KMS-11 (cell line): ENCODE data around the gene GRID2.

Source experiments
- H2AFZ ChIP-seq: fragments of 200-600 bp; sonication (generic); 2 replicates; pipeline ENCODE4 v1.6.1; 2016; ENCODE audit warnings: antibody characterized with exemption, mixed run types, low read depth
- H3K27ac ChIP-seq: fragments of 200-600 bp; sonication (generic); 2 replicates; pipeline ENCODE4 v1.6.1; 2016; ENCODE audit warnings: mild to moderate bottlenecking, mixed run types
- H3K27me3 ChIP-seq: fragments of 200-600 bp; sonication (generic); 2 replicates; pipeline ENCODE4 v1.6.1; 2017; ENCODE audit warnings: mild to moderate bottlenecking, low read depth, mixed run types, moderate library complexity; ENCODE audit not compliant: insufficient read depth
- H3K36me3 ChIP-seq: fragments of 200-600 bp; sonication (generic); 2 replicates; pipeline ENCODE4 v1.6.1; 2017; ENCODE audit warnings: mild to moderate bottlenecking, mixed run types; ENCODE audit not compliant: insufficient read depth
- H3K4me1 ChIP-seq: fragments of 200-600 bp; sonication (generic); 2 replicates; pipeline ENCODE4 v1.6.1; 2016; ENCODE audit warnings: mild to moderate bottlenecking, low read depth, mixed run types; ENCODE audit not compliant: poor library complexity, severe bottlenecking
- H3K4me2 ChIP-seq: fragments of 200-600 bp; sonication (generic); 2 replicates; pipeline ENCODE4 v1.7.0; 2016; ENCODE audit warnings: mild to moderate bottlenecking, mixed run types
- H3K4me3 ChIP-seq: fragments of 200-600 bp; sonication (generic); IDR thresholded peaks from 2 replicates; pipeline ENCODE4 v1.6.1; 2017; ENCODE audit warnings: low read depth, low read length, mixed read lengths; ENCODE audit not compliant: insufficient read depth
- H3K79me2 ChIP-seq: fragments of 200-600 bp; sonication (generic); 2 replicates; pipeline ENCODE4 v1.6.1; 2016; ENCODE audit warnings: low read depth, mixed run types; ENCODE audit not compliant: insufficient read depth
- H3K9ac ChIP-seq: fragments of 200-600 bp; sonication (generic); 2 replicates; pipeline ENCODE4 v1.6.1; 2016; ENCODE audit warnings: mild to moderate bottlenecking, mixed run types
- H4K20me1 ChIP-seq: fragments of 200-600 bp; sonication (generic); 2 replicates; pipeline ENCODE4 v1.6.1; 2016; ENCODE audit warnings: mild to moderate bottlenecking, mixed run types; ENCODE audit not compliant: insufficient read depth
- TF ChIP-seq, protein P1 (sequence below): fragments of 200-600 bp; sonication (generic); conservative IDR thresholded peaks from 2 replicates; pipeline ENCODE4 v1.6.1; 2017; ENCODE audit warnings: low read depth, mild to moderate bottlenecking, antibody characterized with exemption, low read length, moderate library complexity, mixed read lengths

GRID2 gene

DNA sequence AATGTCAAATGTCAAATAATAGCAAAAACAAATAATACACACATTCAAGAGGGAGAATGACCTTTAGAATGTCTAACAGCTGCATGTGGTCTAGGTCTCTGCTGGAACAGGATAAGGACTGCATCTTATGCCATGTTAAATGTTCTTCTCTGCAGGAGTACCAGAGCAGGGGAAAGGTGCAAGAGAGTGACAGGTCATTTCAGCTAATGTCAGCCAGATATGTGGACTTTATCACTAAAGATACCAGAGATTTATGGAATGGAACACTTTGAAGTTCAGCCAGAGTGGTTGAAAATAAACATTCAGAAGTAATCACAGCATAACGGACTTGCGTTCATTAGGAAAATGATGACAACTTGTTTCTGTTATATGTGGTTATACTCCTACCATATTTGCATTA is 24.3 kb downstream of the GRID2 start:
- H3K79me2 ChIP-seq, result no peaks in the 10 kb centered on the region
- no peak overlapping the region for H3K4me3 ChIP-seq
- H4K20me1 ChIP-seq, result no peaks in the 10 kb centered on the region
- H3K27ac ChIP-seq, result no peak overlapping the region
- no peaks in the 10 kb centered on the region for H3K36me3 ChIP-seq
- H3K27me3 ChIP-seq, result no peaks in the 10 kb centered on the region
- no peak overlapping the region for H3K9ac ChIP-seq
- H3K4me2 ChIP-seq, result no peak overlapping the region
- no peaks in the 10 kb centered on the region for H3K4me1 ChIP-seq
- H2AFZ ChIP-seq, result no peak overlapping the region
- TF ChIP-seq, protein P1, sequence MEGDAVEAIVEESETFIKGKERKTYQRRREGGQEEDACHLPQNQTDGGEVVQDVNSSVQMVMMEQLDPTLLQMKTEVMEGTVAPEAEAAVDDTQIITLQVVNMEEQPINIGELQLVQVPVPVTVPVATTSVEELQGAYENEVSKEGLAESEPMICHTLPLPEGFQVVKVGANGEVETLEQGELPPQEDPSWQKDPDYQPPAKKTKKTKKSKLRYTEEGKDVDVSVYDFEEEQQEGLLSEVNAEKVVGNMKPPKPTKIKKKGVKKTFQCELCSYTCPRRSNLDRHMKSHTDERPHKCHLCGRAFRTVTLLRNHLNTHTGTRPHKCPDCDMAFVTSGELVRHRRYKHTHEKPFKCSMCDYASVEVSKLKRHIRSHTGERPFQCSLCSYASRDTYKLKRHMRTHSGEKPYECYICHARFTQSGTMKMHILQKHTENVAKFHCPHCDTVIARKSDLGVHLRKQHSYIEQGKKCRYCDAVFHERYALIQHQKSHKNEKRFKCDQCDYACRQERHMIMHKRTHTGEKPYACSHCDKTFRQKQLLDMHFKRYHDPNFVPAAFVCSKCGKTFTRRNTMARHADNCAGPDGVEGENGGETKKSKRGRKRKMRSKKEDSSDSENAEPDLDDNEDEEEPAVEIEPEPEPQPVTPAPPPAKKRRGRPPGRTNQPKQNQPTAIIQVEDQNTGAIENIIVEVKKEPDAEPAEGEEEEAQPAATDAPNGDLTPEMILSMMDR, result no peak

DNA sequence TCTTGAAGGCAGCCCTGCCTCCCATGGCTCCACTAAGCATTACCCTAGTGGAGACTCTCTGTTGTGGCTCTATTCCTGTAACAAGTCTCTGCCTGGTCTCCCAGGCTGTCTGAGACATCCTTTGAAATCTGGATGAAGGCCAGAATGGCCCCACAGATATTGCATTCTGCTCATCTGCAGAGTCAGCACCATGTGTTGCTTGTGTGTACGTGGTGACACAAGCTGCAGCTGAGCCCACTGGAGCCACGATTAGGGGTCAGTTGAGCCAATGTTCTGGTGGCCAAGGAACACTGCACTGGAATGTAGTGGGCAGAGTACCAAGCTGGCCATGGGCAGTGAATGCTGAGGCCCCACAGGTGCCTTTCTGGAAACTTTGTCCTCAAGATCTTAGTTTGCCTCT is 29.2 kb downstream of the GRID2 start:
- TF ChIP-seq, protein P1, result no peak
- Histone ChIP-seq H3K4me1 (no peaks in the 10 kb centered on the region), H3K36me3 (no peaks in the 10 kb centered on the region), H4K20me1 (no peaks in the 10 kb centered on the region), H3K4me2 (no peak overlapping the region), H3K79me2 (no peaks in the 10 kb centered on the region), H3K9ac (no peak overlapping the region), H2AFZ (no peak overlapping the region), H3K4me3 (no peak overlapping the region), H3K27ac (no peak overlapping the region), H3K27me3 (no peaks in the 10 kb centered on the region)

DNA sequence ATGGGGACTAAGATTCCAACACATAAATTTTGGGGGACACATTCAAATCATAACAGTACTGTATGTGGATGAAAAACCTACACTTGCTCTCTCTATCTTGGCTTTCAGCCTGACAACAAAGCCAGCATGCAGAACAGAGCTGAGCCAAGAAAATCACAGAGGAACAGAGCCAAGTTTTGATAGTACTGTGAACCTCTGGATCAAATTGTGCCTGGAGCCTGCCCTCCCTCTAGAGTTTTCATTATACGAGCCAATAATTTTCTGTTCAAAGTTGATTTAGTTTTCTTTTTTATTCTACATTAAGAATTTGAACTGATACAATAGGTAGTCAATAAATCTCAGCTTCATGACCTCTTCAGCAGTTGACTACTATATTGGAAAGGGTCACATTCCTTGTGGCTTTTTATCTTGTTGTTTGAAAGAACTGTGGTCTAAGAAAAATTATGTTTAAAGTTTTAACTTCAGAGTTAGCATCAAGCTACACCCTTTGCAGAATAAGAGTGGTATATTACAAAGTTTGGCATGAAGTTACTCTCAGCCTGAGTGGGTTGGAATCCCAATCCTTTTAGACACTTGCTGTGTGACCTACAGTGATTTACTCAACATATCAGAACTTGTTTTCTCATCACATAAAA is 31.1 kb downstream of the GRID2 start:
- no peaks in the 10 kb centered on the region for H3K36me3 ChIP-seq

DNA sequence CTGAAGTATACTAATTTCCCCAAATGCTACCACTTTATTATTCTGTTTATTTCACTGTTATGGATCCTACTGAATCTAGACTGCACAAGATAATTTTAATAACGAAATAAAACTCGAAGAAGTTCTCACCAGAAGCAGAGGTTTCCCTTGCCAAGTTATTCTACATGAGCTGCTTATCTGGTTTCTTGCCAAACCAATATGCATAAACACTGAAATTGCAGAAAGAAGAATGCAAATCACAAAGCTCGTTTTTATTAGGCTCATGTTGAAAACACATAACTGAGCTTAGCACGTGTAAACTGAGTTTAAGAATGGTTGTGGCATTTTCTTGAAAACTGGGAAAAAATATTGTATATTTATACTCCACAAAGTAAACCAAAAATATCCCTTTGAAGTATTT is 35.9 kb downstream of the GRID2 start:
- Histone ChIP-seq H3K27ac (no peak overlapping the region), H3K4me3 (no peak overlapping the region), H3K36me3 (no peaks in the 10 kb centered on the region), H3K4me1 (no peaks in the 10 kb centered on the region), H3K9ac (no peak overlapping the region), H4K20me1 (no peaks in the 10 kb centered on the region), H3K4me2 (no peak overlapping the region), H2AFZ (no peak overlapping the region), H3K79me2 (no peaks in the 10 kb centered on the region), H3K27me3 (no peaks in the 10 kb centered on the region)
- TF ChIP-seq, protein P1, result no peak

More for the DNA sequence above, 31.1 kb downstream of the GRID2 start:
- no peaks in the 10 kb centered on the region for H4K20me1 ChIP-seq
- no peak overlapping the region for H3K4me2 ChIP-seq
- H3K4me1 ChIP-seq, result no peaks in the 10 kb centered on the region
- H3K9ac ChIP-seq, result no peak overlapping the region
- no peaks in the 10 kb centered on the region for H3K79me2 ChIP-seq
- H3K4me3 ChIP-seq, result no peak overlapping the region
- H2AFZ ChIP-seq, result no peak overlapping the region
- no peak overlapping the region for H3K27ac ChIP-seq
- TF ChIP-seq, protein P1, result no peak
- H3K27me3 ChIP-seq, result no peaks in the 10 kb centered on the region
